ENCODE data around the gene MUC12.
"Not testable (repeated sequence)": the region's sequence is repeated elsewhere in the genome, so short reads cannot be mapped to it uniquely, and the experiment has no call there.

The MUC12 gene

GRCh38 chr7:100998530-100998929 lies 29.2 kb downstream of the MUC12 start:
- DNase-seq (ENCODE audit: low read depth); H3K4me1 ChIP-seq (ENCODE audit: control insufficient read depth, insufficient read depth, low read length); H3K36me3 ChIP-seq (ENCODE audit: control insufficient read depth, insufficient read depth, low read length, severe bottlenecking); H3K9me3 ChIP-seq (ENCODE audit: control insufficient read depth, low read length); H3K4me3 ChIP-seq (ENCODE audit: low read length); H3K9ac ChIP-seq (ENCODE audit: low read length); H3K27me3 ChIP-seq (replicated peaks; ENCODE audit: control insufficient read depth, insufficient read depth, low read length): not testable (repeated sequence)

GRCh38 chr7:100999334-100999733 lies 30.0 kb downstream of the MUC12 start:
- H3K36me3 ChIP-seq (ENCODE audit: control insufficient read depth, insufficient read depth, low read length, severe bottlenecking); DNase-seq (ENCODE audit: low read depth); H3K27me3 ChIP-seq (replicated peaks; ENCODE audit: control insufficient read depth, insufficient read depth, low read length); H3K9ac ChIP-seq (ENCODE audit: low read length); H3K9me3 ChIP-seq (ENCODE audit: control insufficient read depth, low read length); H3K4me1 ChIP-seq (ENCODE audit: control insufficient read depth, insufficient read depth, low read length); H3K4me3 ChIP-seq (ENCODE audit: low read length): not testable (repeated sequence)

GRCh38 chr7:101000025-101000424 lies 30.7 kb downstream of the MUC12 start:
- not testable (repeated sequence) for H3K4me3 ChIP-seq (ENCODE audit: low read length); H3K9ac ChIP-seq (ENCODE audit: low read length); DNase-seq (ENCODE audit: low read depth); H3K27me3 ChIP-seq (replicated peaks; ENCODE audit: control insufficient read depth, insufficient read depth, low read length); H3K36me3 ChIP-seq (ENCODE audit: control insufficient read depth, insufficient read depth, low read length, severe bottlenecking); H3K9me3 ChIP-seq (ENCODE audit: control insufficient read depth, low read length); H3K4me1 ChIP-seq (ENCODE audit: control insufficient read depth, insufficient read depth, low read length)

- not testable (repeated sequence) for H3K27me3 ChIP-seq (replicated peaks; ENCODE audit: control insufficient read depth, insufficient read depth, low read length); H3K4me1 ChIP-seq (ENCODE audit: control insufficient read depth, insufficient read depth, low read length); H3K9ac ChIP-seq (ENCODE audit: low read length); H3K36me3 ChIP-seq (ENCODE audit: control insufficient read depth, insufficient read depth, low read length, severe bottlenecking); H3K4me3 ChIP-seq (ENCODE audit: low read length); H3K9me3 ChIP-seq (ENCODE audit: control insufficient read depth, low read length); DNase-seq (ENCODE audit: low read depth)
These were observed 33.0 kb downstream of the MUC12 start for GRCh38 chr7:101002333-101002732.

- peaks cover 14% of the 10 kb centered on the region for H3K27me3 ChIP-seq (replicated peaks; ENCODE audit: control insufficient read depth, insufficient read depth, low read length)
- H3K36me3 ChIP-seq (ENCODE audit: control insufficient read depth, insufficient read depth, low read length, severe bottlenecking); H3K9ac ChIP-seq (ENCODE audit: low read length); DNase-seq (ENCODE audit: low read depth); H3K4me1 ChIP-seq (ENCODE audit: control insufficient read depth, insufficient read depth, low read length); H3K9me3 ChIP-seq (ENCODE audit: control insufficient read depth, low read length); H3K4me3 ChIP-seq (ENCODE audit: low read length): not testable (repeated sequence)
These were observed 38.0 kb downstream of the MUC12 start for GRCh38 chr7:101007361-101007760.

- H3K9me3 ChIP-seq (ENCODE audit: control insufficient read depth, low read length), result no peaks in the 10 kb centered on the region
- no peak overlapping the region for H3K4me3 ChIP-seq (ENCODE audit: low read length)
- no peak for DNase-seq (ENCODE audit: low read depth)
- H3K27me3 ChIP-seq (replicated peaks; ENCODE audit: control insufficient read depth, insufficient read depth, low read length), result peaks cover 14% of the 10 kb centered on the region
- no peaks in the 10 kb centered on the region for H3K4me1 ChIP-seq (ENCODE audit: control insufficient read depth, insufficient read depth, low read length)
- H3K9ac ChIP-seq (ENCODE audit: low read length), result no peak overlapping the region
- H3K36me3 ChIP-seq (ENCODE audit: control insufficient read depth, insufficient read depth, low read length, severe bottlenecking), result no peaks in the 10 kb centered on the region
These were observed 40.3 kb downstream of the MUC12 start for GRCh38 chr7:101009629-101010028.

- no peak for DNase-seq (ENCODE audit: low read depth)
- H3K27me3 ChIP-seq (replicated peaks; ENCODE audit: control insufficient read depth, insufficient read depth, low read length), result peaks cover 7% of the 10 kb centered on the region
- peaks cover 3% of the 10 kb centered on the region for H3K4me1 ChIP-seq (ENCODE audit: control insufficient read depth, insufficient read depth, low read length)
- H3K9me3 ChIP-seq (ENCODE audit: control insufficient read depth, low read length), result no peaks in the 10 kb centered on the region
- H3K36me3 ChIP-seq (ENCODE audit: control insufficient read depth, insufficient read depth, low read length, severe bottlenecking), result no peaks in the 10 kb centered on the region
- H3K9ac ChIP-seq (ENCODE audit: low read length), result no peak overlapping the region
- H3K4me3 ChIP-seq (ENCODE audit: low read length), result no peak overlapping the region
These were observed 43.6 kb downstream of the MUC12 start for GRCh38 chr7:101012931-101013330.

GRCh38 chr7:101015626-101016025 lies 46.3 kb downstream of the MUC12 start:
- Histone ChIP-seq H3K9ac (ENCODE audit: low read length) (no peak overlapping the region), H3K4me1 (ENCODE audit: control insufficient read depth, insufficient read depth, low read length) (peaks cover 3% of the 10 kb centered on the region), H3K9me3 (ENCODE audit: control insufficient read depth, low read length) (no peaks in the 10 kb centered on the region), H3K27me3 (replicated peaks; ENCODE audit: control insufficient read depth, insufficient read depth, low read length) (peaks cover 7% of the 10 kb centered on the region), H3K36me3 (ENCODE audit: control insufficient read depth, insufficient read depth, low read length, severe bottlenecking) (no peaks in the 10 kb centered on the region), H3K4me3 (ENCODE audit: low read length) (no peak overlapping the region)
- DNase-seq (ENCODE audit: low read depth), result no peak

- H3K4me1 ChIP-seq (ENCODE audit: control insufficient read depth, insufficient read depth, low read length), result peaks cover 3% of the 10 kb centered on the region
- peak overlapping the region; percentile 71 for H3K4me3 ChIP-seq (ENCODE audit: low read length)
- peak overlapping the region; percentile 54 for H3K9ac ChIP-seq (ENCODE audit: low read length)
- H3K27me3 ChIP-seq (replicated peaks; ENCODE audit: control insufficient read depth, insufficient read depth, low read length), result peaks cover 14% of the 10 kb centered on the region
- no peaks in the 10 kb centered on the region for H3K9me3 ChIP-seq (ENCODE audit: control insufficient read depth, low read length)
- peak; percentile 85 for DNase-seq (ENCODE audit: low read depth)
- no peaks in the 10 kb centered on the region for H3K36me3 ChIP-seq (ENCODE audit: control insufficient read depth, insufficient read depth, low read length, severe bottlenecking)
These were observed 47.9 kb downstream of the MUC12 start for GRCh38 chr7:101017064-101017777.

GRCh38 chr7:101018271-101019167 lies 49.2 kb downstream of the MUC12 start:
- no peak overlapping the region for H3K4me3 ChIP-seq (ENCODE audit: low read length)
- H3K4me1 ChIP-seq (ENCODE audit: control insufficient read depth, insufficient read depth, low read length), result peaks cover 3% of the 10 kb centered on the region
- no peaks in the 10 kb centered on the region for H3K36me3 ChIP-seq (ENCODE audit: control insufficient read depth, insufficient read depth, low read length, severe bottlenecking)
- DNase-seq (ENCODE audit: low read depth), result peak; percentile 3
- no peak overlapping the region for H3K9ac ChIP-seq (ENCODE audit: low read length)
- peaks cover 14% of the 10 kb centered on the region for H3K27me3 ChIP-seq (replicated peaks; ENCODE audit: control insufficient read depth, insufficient read depth, low read length)
- H3K9me3 ChIP-seq (ENCODE audit: control insufficient read depth, low read length), result peaks cover 2% of the 10 kb centered on the region

- H3K9me3 ChIP-seq (ENCODE audit: control insufficient read depth, low read length), result peaks cover 6% of the 10 kb centered on the region
- H3K4me3 ChIP-seq (ENCODE audit: low read length), result no peak overlapping the region
- no peaks in the 10 kb centered on the region for H3K36me3 ChIP-seq (ENCODE audit: control insufficient read depth, insufficient read depth, low read length, severe bottlenecking)
- no peak overlapping the region for H3K9ac ChIP-seq (ENCODE audit: low read length)
- peaks cover 14% of the 10 kb centered on the region for H3K27me3 ChIP-seq (replicated peaks; ENCODE audit: control insufficient read depth, insufficient read depth, low read length)
- peaks cover 3% of the 10 kb centered on the region for H3K4me1 ChIP-seq (ENCODE audit: control insufficient read depth, insufficient read depth, low read length)
- DNase-seq (ENCODE audit: low read depth), result no peak
These were observed 51.1 kb downstream of the MUC12 start for GRCh38 chr7:101020444-101020843.

Data from adipocyte (in vitro differentiated cells).